ENCODE data around the gene PSAP.

Gene PSAP

GRCh38 chr10:71824333-71824732, 26.7 kb downstream of the PSAP start:
- no peak for DNase-seq

DNA sequence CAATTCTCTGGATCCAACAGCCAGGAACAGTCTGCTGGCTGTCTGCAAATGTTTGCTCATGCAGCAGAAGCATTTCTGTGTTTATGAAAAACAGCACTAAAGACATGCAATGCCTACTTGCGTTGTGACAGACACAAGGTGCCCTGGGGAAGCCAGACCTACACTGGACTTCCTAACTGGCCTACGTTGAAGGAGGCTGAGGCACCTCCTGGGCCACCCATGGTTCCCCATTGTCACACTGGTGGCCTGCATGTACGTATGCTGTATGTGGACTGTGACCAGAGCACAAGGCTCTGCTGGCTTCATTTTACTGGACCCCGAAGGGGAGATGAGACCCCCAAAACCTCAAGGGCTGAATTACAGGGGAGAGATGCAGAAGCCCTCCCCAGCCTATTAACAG, 27.7 kb downstream of the PSAP start:
- DNase-seq, result no peak

- no peak for DNase-seq
These were observed 28.9 kb downstream of the PSAP start for GRCh38 chr10:71821909-71822763.

DNA sequence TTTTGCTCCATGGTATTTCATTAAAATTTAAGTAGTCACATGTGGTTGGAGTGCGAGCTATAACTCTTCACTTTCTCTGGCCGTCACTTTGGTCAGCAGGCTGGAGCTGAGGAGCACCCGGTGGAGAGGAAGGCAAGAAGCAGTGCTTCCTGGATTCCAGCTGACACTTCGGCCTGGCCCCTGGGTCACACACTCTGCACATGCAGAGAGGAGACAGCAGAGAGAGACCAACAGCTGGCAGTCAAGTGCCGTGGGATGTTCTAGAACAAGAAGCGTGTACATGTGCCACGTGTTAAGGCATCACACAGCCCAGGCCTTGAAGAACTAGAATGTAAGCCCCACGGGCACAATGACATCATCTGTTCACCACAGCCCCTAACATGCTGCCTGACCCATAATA, 30.1 kb downstream of the PSAP start:
- DNase-seq, result no peak

DNA sequence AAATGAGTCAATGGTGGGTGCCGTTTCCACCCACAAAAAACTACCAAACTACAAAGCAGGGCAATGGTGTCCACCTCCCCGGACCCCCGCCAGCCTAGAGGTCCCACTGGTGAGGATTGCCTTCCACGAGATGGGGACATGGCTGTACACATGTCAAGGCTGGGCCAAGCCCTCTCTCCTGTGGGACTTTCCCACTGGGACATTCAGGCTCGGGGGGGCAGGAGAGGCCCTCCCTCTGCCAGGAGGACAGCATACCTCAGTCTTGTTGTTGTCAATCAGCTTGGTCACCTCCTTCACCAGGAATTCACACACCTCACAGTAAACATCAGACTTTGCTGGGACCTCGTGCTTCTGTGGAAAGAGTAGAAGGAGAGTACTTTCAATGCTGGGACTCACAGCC, 31.1 kb downstream of the PSAP start:
- no peak for DNase-seq

GRCh38 chr10:71819441-71819861, 31.6 kb downstream of the PSAP start:
- DNase-seq, result no peak

DNA sequence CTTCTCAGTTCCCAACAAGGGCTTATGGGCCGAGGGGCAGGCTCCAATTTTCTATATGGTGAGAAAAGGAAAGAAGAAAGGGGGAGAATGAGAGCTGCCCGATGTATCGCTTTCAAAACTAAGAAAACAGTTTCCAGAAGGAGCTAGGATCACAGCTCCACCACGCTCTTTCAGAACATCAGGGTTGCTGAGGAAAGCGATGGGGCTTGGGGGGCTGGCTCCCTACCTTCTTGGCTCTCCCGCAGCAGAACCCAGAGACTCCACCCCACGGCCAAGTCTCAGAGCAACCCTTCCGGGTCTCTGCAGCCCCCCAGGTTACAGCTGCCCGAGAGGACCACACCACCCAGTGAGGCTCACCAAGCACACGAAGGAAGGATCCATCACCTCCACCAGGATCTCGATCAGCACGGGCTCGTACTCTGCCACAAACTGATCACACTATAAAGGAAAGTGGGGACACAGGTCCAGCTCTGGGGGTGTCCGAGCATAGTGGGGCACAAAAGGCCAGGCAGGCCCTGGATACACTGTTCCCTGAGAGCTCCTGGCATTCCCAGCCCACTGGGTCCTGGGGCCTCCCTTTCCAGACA, 32.3 kb downstream of the PSAP start:
- DNase-seq, result no peak

GRCh38 chr10:71817831-71818655, 33.0 kb downstream of the PSAP start:
- no peak for DNase-seq

DNA sequence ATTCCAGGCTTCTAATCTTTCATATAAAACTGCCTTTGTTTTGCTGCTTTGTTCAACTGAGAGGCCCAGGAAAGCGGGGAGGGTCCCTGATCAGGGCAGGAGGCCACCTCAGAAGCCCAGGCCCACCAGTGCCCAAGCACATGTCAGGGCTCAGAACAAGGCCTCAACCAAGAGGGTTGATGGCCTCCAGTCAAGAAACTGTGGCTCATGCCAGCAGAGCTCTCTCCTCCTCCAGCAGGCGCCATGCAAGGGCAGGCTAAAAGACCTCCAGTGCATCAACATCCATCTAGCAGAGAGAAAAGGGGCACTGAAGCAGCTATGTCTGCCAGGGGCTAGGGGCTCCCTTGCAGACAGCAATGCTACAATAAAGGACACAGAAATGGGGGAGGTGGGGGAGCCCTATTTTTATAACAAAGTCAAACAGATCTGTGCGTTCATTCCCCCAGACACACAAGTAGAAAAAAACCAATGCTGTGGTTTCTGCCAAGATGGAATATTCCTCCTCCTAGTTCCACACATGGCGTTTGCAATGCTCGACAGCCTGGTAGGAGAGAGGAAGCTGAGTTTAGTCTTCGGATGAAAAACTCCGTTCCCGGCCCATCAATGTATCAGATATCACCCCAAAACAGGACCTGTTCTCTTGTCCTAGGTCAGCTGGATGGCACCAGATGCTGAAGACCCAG, 34.0 kb downstream of the PSAP start:
- no peak for DNase-seq

DNA sequence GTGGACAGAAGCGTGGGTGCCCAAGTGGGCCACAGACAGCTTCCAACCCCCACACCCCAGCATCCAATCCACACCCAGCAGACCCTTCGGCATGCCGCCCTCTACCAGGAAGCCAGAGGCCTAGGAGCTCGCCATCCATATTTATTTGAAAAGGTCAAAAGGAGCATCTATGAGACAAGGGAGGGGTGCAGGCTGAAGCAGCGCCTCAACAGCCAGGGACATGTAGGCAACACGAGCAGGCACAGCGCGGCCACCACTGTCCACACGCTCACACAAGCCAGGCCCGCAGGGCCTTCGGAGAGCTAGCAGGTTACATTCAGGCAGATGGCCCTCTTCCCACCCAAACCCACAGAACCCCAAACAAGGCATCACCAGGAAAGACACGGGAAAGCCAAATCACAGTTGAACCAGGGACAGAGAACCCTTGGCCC, 34.6 kb downstream of the PSAP start:
- DNase-seq, result no peak

DNA sequence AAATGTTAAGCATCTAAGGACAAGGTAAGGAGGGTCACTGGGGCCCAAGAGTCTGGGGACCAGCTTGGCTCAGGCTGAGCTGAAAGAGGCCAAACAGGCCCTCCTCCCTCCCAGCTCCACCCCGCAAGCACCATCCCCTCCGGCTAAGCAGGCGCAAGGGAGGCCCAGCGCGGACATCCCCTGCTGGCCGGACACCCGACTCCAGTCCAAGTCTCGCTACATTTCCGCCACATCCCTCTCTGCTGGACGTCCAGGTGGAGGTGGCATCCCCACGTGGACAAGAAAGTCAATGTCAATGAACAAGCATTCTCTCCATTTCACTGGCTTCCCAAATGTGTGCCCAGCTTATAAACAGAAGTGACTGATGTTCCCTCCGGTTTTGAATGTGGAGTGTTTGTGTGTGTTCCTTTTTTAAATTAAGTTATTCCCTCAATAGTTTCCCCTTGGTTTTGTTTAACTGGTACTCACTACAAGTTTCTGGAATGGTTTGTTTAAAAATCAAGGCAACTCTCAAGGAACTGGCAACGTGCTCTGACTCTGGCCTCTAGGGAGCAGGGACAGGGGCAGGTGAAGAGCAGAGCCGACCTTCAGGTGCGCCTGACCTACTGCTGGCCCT, 35.4 kb downstream of the PSAP start:
- no peak for DNase-seq

DNA sequence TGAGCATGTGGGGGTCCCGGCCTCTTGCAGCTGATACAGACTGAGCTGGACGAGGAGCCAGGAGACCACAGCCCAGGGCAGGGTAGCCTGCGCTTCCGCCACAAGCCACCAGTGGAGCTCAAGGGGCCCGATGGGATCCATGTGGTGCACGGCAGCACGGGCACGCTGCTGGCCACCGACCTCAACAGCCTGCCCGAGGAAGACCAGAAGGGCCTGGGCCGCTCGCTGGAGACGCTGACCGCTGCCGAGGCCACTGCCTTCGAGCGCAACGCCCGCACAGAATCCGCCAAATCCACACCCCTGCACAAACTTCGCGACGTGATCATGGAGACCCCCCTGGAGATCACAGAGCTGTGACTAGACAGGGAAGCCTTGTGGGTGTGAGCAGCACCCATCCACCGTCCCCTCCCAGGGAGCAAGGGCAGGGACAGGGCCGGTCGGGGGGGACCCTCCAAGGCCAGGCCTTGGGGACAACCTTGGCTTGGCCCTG, 36.1 kb downstream of the PSAP start:
- DNase-seq, result no peak

DNA sequence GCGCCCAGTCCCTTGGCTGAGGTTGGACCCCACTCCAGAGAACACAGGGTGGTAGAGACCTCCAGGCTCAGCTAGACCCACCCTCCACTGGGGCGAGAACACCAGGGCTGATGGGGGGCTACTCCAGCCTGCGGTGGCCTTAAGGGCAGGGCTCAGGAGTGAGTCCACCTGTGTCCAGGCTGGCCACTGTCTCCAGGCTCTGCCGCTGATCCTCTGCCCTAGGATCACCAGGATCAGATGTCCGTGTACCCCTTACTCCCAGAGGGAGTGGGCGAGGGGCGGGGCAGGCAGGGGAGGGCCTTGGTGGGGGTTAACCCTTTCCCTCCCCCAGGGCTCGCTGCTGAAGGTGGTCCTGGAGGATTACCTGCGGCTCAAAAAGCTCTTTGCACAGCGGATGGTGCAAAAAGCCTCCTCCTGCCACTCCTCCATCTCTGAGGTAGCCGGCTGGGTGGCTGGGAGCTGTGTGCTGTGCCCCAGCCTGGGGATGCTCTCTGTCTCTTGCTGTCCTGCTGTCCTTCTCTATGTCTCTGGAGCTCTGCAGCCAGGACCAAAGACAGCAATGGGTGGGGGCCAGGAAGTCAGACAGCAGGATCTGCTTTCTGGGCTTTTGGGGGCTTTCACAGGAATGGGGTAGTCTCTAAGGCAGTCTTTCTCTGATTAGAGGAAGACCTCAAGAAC, 38.0 kb downstream of the PSAP start:
- DNase-seq, result no peak

- DNase-seq, result peak; percentile 68
These were observed 38.8 kb downstream of the PSAP start for GRCh38 chr10:71812016-71812912.

GRCh38 chr10:71811351-71811750, 39.7 kb downstream of the PSAP start:
- no peak for DNase-seq

DNA sequence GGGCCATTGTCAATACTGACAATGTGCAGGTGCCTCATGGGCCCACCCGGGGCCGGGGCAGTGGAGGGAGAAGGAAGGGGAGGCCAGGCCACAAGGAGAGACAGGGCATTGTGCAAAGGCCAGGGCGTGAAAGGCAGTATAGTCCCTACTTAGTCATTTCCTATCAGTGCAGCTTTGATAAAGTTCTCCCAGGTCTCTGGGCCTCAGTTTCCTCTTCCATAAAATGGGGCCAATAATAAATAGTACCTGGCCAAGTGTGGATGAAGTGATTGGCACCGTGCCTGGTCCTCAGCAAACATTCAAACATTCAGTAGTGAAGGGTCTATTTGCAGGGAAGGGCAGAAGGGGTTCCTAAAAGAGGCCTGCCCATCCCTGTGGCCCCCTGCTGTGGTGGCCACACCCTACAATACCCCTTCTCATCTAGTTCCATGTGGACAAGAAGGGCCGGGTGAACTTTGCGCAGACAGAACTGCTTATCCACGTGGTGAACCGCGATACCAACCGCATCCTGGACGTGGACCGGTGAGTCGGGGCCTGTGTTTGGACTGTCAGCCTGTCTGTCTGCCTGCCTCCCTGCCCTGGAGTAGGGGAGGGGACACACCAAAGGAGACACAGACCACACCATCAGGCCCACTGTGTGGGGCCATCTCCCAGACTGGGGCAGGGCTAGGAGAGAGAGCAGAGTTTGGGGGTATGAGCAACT, 40.9 kb downstream of the PSAP start:
- no peak for DNase-seq

GRCh38 chr10:71809628-71810027, 41.4 kb downstream of the PSAP start:
- DNase-seq, result no peak

- no peak for DNase-seq
These were observed 43.2 kb downstream of the PSAP start for GRCh38 chr10:71807557-71808510.
